Left ventricle myocardium inferior (tissue), 1 donor: ENCODE measurements around the gene AHCYL1. TPM values are rescaled to one million over a fixed set of nuclear protein-coding genes. Genes with fewer than 3 reads are reported as not detected.

Source experiments
- DNase-seq: peaks from one replicate; pipeline ENCODE4 v3.0.0-alpha.2; 2020
- H3K27ac ChIP-seq: fragments of 200-600 bp; replicated peaks from 2 replicates; pipeline ENCODE4 v1.8.0; 2021
- H3K27me3 ChIP-seq: fragments of 200-600 bp; 2 replicates; pipeline ENCODE4 v1.8.0; 2021; ENCODE audit warnings: low read depth
- H3K36me3 ChIP-seq: fragments of 200-600 bp; 2 replicates; pipeline ENCODE4 v1.8.0; 2021
- H3K4me1 ChIP-seq: fragments of 200-600 bp; 2 replicates; pipeline ENCODE4 v1.8.0; 2021
- H3K4me3 ChIP-seq: fragments of 200-600 bp; 2 replicates; pipeline ENCODE4 v1.8.0; 2021; ENCODE audit warnings: mild to moderate bottlenecking, moderate library complexity
- H3K9me3 ChIP-seq: fragments of 200-600 bp; replicated peaks from 2 replicates; pipeline ENCODE4 v1.8.0; 2021
- CTCF ChIP-seq: fragments of 200-600 bp; IDR thresholded peaks from 2 replicates; pipeline ENCODE4 v1.8.0; 2021; ENCODE audit warnings: antibody characterized with exemption, mild to moderate bottlenecking, borderline replicate concordance
- intact Hi-C: fragments of 100-400 bp; cut with micrococcal nuclease; formaldehyde crosslinking; loops from one replicate; pipeline ENCODE4 v1.11.0; 2022
- total RNA-seq: library from RNA; stranded (reverse); fragmentation: NEBNext Ultra II Directional; extraction: Animal tissue kit (Norgen Biotek cat#: 25700); gene quantifications from one replicate; pipeline ENCODE4 v1.2.1, GENCODE V29; 2021
- donor health status: DM: no; HTN: yes; CAD: no; lungs with severe emphysema.

The AHCYL1 gene
- total RNA-seq, 1 donor from 2014 or later = 45.2 TPM

GRCh38 chr1:110058591-110058990, 74.0 kb downstream of the AHCYL1 start:
- no peak for DNase-seq
- intact Hi-C loops = no loop called here
- Histone ChIP-seq H3K27me3 (no peaks in the 10 kb centered on the region), H3K4me3 (no peak overlapping the region), H3K9me3 (no peaks in the 10 kb centered on the region), H3K27ac (no peak overlapping the region), H3K4me1 (peaks cover 27% of the 10 kb centered on the region), H3K36me3 (peaks cover 46% of the 10 kb centered on the region)
- TF ChIP-seq CTCF = no peak

DNA sequence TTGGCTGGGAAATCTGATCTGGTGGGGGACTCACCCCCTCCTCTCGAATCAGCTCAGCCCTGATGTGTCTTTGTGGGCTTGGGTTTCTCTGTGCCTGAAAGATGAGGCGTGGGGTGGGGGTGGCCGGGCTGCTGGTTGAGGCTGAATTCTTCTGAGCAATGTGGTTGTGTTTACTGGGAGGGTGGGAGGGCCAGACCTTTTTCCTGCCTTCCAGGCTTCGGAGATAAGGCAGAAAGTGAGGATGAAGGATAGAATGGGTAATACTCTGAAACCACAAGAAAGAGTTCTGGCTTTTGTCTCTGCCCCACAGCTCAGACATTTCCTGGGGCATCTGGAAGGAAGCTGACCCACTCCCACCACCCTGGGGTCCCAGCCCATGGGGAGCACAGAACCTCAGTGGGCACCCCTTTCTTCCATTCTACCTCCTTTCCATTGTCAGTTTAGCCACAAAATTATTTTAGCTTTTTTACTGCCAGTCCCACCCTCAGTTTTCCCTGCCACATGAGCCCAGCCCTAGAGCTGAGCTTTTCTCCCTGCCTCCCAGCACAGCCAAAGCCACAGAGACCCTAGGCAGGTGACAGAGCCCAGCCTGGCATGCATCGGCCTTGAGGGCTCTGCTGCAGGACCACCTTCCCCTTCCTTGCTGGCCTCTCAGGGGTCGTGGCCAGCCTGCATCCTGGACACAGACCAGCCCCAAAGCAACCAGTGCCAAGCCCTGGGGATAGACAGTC, 74.7 kb downstream of the AHCYL1 start:
- no peak for TF ChIP-seq CTCF
- no peak overlapping the region for H3K27ac ChIP-seq
- peaks cover 39% of the 10 kb centered on the region for H3K36me3 ChIP-seq
- H3K27me3 ChIP-seq = no peaks in the 10 kb centered on the region
- H3K9me3 ChIP-seq = no peaks in the 10 kb centered on the region
- intact Hi-C loops = no loop called here
- H3K4me1 ChIP-seq = peaks cover 21% of the 10 kb centered on the region
- H3K4me3 ChIP-seq = no peak overlapping the region
- no peak for DNase-seq

DNA sequence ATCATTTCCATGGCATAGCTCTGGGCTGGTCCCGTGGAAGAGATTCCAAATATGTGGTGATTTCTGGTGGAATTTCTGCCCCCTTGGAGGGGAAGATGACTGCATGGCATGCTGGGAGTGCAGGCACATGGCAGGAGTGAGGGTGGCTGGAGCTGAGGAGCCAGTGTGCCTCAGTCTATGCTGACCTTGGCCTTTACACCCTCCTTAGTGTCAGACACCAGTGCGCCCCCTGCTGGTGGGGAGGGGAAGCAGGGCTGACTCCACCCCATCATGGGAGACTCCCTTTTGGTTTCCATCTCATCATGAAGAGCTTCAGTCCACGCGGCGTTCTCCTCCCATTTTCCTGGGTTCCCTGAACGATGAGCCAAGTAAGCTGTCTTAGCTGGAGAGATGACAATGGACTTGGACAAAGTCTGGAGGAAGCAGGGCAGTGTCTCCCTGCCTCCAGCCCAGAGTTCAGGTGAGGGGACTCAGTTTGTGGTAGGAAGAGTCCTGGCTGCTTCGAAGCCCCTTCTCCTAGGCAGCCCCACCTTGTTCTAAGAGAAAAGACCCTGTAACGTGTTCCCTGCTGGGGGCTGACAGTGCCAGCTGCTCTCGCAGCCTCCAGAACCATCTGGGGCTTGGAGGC, 75.6 kb downstream of the AHCYL1 start:
- H3K36me3 ChIP-seq = peaks cover 30% of the 10 kb centered on the region
- no peak overlapping the region for H3K4me3 ChIP-seq
- intact Hi-C loops = no loop called here
- peak; percentile 73 for TF ChIP-seq CTCF
- H3K27ac ChIP-seq = no peak overlapping the region
- H3K27me3 ChIP-seq = peaks cover 1% of the 10 kb centered on the region
- peaks cover 17% of the 10 kb centered on the region for H3K4me1 ChIP-seq
- no peak for DNase-seq
- no peaks in the 10 kb centered on the region for H3K9me3 ChIP-seq

GRCh38 chr1:110060662-110061060, 76.1 kb downstream of the AHCYL1 start:
- DNase-seq = no peak
- Histone ChIP-seq H3K36me3 (peaks cover 25% of the 10 kb centered on the region), H3K27ac (no peak overlapping the region), H3K27me3 (peaks cover 6% of the 10 kb centered on the region), H3K4me1 (peaks cover 17% of the 10 kb centered on the region), H3K9me3 (no peaks in the 10 kb centered on the region), H3K4me3 (no peak overlapping the region)
- no peak for TF ChIP-seq CTCF
- intact Hi-C loops = no loop called here

GRCh38 chr1:110061341-110061740, 76.8 kb downstream of the AHCYL1 start:
- H3K36me3 ChIP-seq = peaks cover 18% of the 10 kb centered on the region
- no peak overlapping the region for H3K27ac ChIP-seq
- H3K4me3 ChIP-seq = no peak overlapping the region
- peaks cover 15% of the 10 kb centered on the region for H3K4me1 ChIP-seq
- H3K27me3 ChIP-seq = peaks cover 13% of the 10 kb centered on the region
- intact Hi-C loops = no loop called here
- DNase-seq = no peak
- TF ChIP-seq CTCF = no peak
- no peaks in the 10 kb centered on the region for H3K9me3 ChIP-seq
